ENCODE results near the gene GREM2.

- TF ChIP-seq, protein P1, sequence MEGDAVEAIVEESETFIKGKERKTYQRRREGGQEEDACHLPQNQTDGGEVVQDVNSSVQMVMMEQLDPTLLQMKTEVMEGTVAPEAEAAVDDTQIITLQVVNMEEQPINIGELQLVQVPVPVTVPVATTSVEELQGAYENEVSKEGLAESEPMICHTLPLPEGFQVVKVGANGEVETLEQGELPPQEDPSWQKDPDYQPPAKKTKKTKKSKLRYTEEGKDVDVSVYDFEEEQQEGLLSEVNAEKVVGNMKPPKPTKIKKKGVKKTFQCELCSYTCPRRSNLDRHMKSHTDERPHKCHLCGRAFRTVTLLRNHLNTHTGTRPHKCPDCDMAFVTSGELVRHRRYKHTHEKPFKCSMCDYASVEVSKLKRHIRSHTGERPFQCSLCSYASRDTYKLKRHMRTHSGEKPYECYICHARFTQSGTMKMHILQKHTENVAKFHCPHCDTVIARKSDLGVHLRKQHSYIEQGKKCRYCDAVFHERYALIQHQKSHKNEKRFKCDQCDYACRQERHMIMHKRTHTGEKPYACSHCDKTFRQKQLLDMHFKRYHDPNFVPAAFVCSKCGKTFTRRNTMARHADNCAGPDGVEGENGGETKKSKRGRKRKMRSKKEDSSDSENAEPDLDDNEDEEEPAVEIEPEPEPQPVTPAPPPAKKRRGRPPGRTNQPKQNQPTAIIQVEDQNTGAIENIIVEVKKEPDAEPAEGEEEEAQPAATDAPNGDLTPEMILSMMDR (conservative IDR thresholded peaks at IDR 0.05) = no peak
- TF ChIP-seq EZH2 (IDR thresholded peaks at IDR 0.05; ENCODE audit: low read depth) = no peak
These were observed 113.6 kb downstream of the GREM2 start for GRCh38 chr1:240498335-240498734.
